Adrenal gland (tissue), 12 donors: ENCODE measurements around the gene HDAC4. TPM values are rescaled to one million over a fixed set of nuclear protein-coding genes. Genes with fewer than 3 reads are reported as not detected.

Source experiments
- DNase-seq, 7 donors: peaks; one replicate each; pipeline ENCODE4 v3.0.0-alpha.2; 2019 to 2020
- H3K27ac ChIP-seq, 5 donors: fragments of 200-600 bp; sonication (generic) in 4 of 5; 1 replicate in 3 of 5; 2 replicates in 2 of 5; pipeline versions ENCODE4 v1.5.1 to v1.8.0; 2016 to 2020; ENCODE audit warnings: mild to moderate bottlenecking in 1 of 5
- H3K27me3 ChIP-seq: fragments of 200-600 bp; 2 replicates; pipeline ENCODE4 v1.8.0; 2021
- H3K36me3 ChIP-seq, 2 donors: fragments of 200-600 bp; replicated peaks in 1 of 2; 1 replicate in 1 of 2; 2 replicates in 1 of 2; pipeline versions ENCODE4 v1.5.1 to v1.8.0; 2018 to 2022
- H3K4me1 ChIP-seq, 2 donors: fragments of 200-600 bp; replicated peaks in 1 of 2; 1 replicate in 1 of 2; 2 replicates in 1 of 2; pipeline versions ENCODE4 v1.5.1 to v1.8.0; 2018 to 2021
- H3K4me3 ChIP-seq, 4 donors: fragments of 200-600 bp; sonication (generic) in 3 of 4; one replicate each; pipeline ENCODE4 v1.5.1; 2016 to 2018
- H3K9me3 ChIP-seq, 3 donors: fragments of 200-600 bp; sonication (generic) in 1 of 3; replicated peaks in 1 of 3; 1 replicate in 2 of 3; 2 replicates in 1 of 3; pipeline versions ENCODE4 v1.5.1 to v1.8.0; 2016 to 2021
- POLR2A ChIP-seq, 2 donors: fragments of 450-650 bp; IDR thresholded peaks; one replicate each; pipeline ENCODE4 v1.6.1; 2017; ENCODE audit warnings: antibody characterized with exemption in 2 of 2, mild to moderate bottlenecking in 2 of 2, moderate library complexity in 1 of 2
- WGBS, 4 donors: extraction: QIAGEN DNeasy Blood & Tissue Kit in 2 of 4; methylation state at CpG; one replicate each; pipeline versions ENCODE4 v1.1.5 to v1.1.7; 2013 to 2017; 5-methylcytosine and 5-hydroxymethylcytosine counted together
- intact Hi-C, 2 donors: fragments of 100-400 bp; cut with DNase I; formaldehyde crosslinking; loops; one replicate each; pipeline versions ENCODE4 v1.14.1 to v1.15.0; 2022 to 2023
- polyA plus RNA-seq, 3 donors: library from polyadenylated mRNA; stranded (reverse); fragments of 200-250 nt in 2 of 3; fragments of 350-450 nt in 1 of 3; fragmentation: Illumina TruSeq in 1 of 3; extraction: RNeasy Lipid Tissue Mini Kit (QIAGEN cat#74804) in 1 of 3; gene quantifications; one replicate each; pipeline ENCODE4 v1.2.3, GENCODE V29; 2013 to 2014
- total RNA-seq, 9 donors: library from RNA; depleted of rRNA in 4 of 9; stranded (reverse); fragments of >200 nt in 4 of 9; fragments of 120-200 nt in 1 of 9; fragmentation: NEBNext Ultra II Directional in 1 of 9; extraction: Animal tissue kit (Norgen Biotek cat#: 25700) in 1 of 9; gene quantifications; one replicate each; pipeline versions ENCODE4 v1.1.0 to v1.2.4, GENCODE V29; 2013 to 2023
- TF ChIP-seq, protein P1 (sequence below), 6 experiments: fragments of 450-650 bp in 4 of 6; fragments of 200-600 bp in 2 of 6; sonication (generic) in 1 of 6; IDR thresholded peaks; 1 replicate in 5 of 6; 2 replicates in 1 of 6; pipeline versions ENCODE4 v1.5.1 to v1.8.0; 2016 to 2021; ENCODE audit warnings: antibody characterized with exemption in 6 of 6, mild to moderate bottlenecking in 2 of 6, moderate library complexity in 1 of 6
- donor health status: healthy with polysubstance abuse.
- donor health status: Bipolar disorder and iron deficiency.
- donor health status: DM: yes; HTN: yes; CAD: no.
- donor health status: DM: no; HTN: no; CAD: no.
- donor health status: DM: no; HTN: no; CAD: no.
- donor health status: DM: yes; HTN: yes; CAD: no.

Gene HDAC4
- total and polyA plus RNA-seq, 12 donors, result 8.3 to 88.9 (median 28.7) TPM

DNA sequence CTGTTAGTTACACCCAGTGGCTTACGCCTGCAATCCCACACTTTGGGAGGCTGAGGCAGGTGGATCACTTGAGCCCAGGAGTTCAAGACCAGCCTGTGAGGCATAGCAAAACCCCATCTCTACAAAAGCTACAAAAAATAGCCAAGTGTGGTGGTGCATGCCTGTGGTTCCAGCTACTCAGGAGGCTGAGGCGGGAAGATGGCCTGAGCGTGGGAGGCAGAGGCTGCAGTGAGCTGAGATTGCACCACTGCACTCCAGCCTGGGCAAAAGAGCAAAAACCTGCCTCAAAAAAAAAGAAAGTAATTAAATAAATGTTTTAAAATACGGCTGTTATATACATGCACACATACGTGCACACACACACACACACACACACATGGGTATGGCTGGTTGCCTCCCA lies 194.8 kb downstream of the HDAC4 start:
- Histone ChIP-seq H3K4me3 (no peak overlapping the region), H3K4me1 (peaks cover 9 to 12% of the 10 kb centered on the region in 2 donors), H3K36me3 (no peaks in the 10 kb centered on the region), H3K27ac (no peak overlapping the region), H3K27me3 (no peaks in the 10 kb centered on the region), H3K9me3 (no peaks in the 10 kb centered on the region)
- no peak for DNase-seq
- TF ChIP-seq, protein P1, sequence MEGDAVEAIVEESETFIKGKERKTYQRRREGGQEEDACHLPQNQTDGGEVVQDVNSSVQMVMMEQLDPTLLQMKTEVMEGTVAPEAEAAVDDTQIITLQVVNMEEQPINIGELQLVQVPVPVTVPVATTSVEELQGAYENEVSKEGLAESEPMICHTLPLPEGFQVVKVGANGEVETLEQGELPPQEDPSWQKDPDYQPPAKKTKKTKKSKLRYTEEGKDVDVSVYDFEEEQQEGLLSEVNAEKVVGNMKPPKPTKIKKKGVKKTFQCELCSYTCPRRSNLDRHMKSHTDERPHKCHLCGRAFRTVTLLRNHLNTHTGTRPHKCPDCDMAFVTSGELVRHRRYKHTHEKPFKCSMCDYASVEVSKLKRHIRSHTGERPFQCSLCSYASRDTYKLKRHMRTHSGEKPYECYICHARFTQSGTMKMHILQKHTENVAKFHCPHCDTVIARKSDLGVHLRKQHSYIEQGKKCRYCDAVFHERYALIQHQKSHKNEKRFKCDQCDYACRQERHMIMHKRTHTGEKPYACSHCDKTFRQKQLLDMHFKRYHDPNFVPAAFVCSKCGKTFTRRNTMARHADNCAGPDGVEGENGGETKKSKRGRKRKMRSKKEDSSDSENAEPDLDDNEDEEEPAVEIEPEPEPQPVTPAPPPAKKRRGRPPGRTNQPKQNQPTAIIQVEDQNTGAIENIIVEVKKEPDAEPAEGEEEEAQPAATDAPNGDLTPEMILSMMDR (IDR thresholded peaks at IDR 0.05), result no peak
- no peak for TF ChIP-seq POLR2A (IDR thresholded peaks at IDR 0.05)
- intact Hi-C loops, result no loop called here
- whole genome bisulfite sequencing, 4 donors, result 95 to 100% (median 96%) methylated on average over 5 of the region's 5 CpGs

DNA sequence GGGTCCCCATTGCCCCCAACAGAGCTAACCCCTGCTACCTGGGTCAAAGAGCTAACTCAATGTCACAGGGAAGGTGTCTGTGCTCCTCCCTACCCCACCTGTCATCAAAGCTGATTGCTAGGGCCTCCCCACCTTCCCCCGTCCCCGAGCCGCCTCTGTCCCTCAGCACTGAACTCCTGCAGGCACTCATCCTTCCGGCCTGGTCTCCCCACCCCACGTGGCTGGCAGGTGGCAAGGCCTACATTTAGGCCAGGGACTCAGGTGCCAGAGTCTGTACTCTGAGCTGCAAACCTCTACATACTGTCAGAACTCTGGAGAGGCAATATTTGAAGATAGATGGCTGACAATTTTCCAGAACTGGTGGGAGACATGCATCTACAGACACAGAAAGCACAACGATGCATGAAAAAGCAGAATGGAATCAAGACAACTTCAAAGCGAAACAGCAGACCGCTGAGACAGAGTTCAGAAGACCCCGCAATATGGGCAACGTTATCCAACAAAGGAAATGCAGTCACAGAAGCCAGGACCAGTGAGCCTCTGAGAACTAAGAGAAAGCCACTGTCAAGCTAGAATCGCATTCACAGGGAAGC lies 195.8 kb downstream of the HDAC4 start:
- intact Hi-C loops, result no loop called here
- DNase-seq, result peak in 1 of 7 donors; percentile 11
- Histone ChIP-seq H3K4me1 (peaks cover 9 to 23% of the 10 kb centered on the region in 2 donors), H3K36me3 (no peaks in the 10 kb centered on the region), H3K9me3 (no peaks in the 10 kb centered on the region), H3K27ac (no peak overlapping the region), H3K27me3 (no peaks in the 10 kb centered on the region), H3K4me3 (no peak overlapping the region)
- 71 to 86% (median 77%) methylated on average over 11 of the region's 11 CpGs for WGBS, 4 donors
- TF ChIP-seq, protein P1 (IDR thresholded peaks at IDR 0.05), result no peak
- TF ChIP-seq POLR2A (IDR thresholded peaks at IDR 0.05), result no peak

- H3K4me1 ChIP-seq, result peaks cover 9 to 29% of the 10 kb centered on the region in 2 donors
- no peak overlapping the region for H3K4me3 ChIP-seq
- H3K36me3 ChIP-seq, result no peaks in the 10 kb centered on the region
- no peaks in the 10 kb centered on the region for H3K9me3 ChIP-seq
- no peak overlapping the region for H3K27ac ChIP-seq
- peak in 1 of 7 donors; percentile 11 for DNase-seq
- WGBS, 4 donors, result 95 to 99% (median 97%) methylated on average over 16 to 28 of the region's 28 CpGs
- intact Hi-C loops, result no loop called here
- no peak for TF ChIP-seq POLR2A (IDR thresholded peaks at IDR 0.05)
- TF ChIP-seq, protein P1 (IDR thresholded peaks at IDR 0.05), result no peak
- H3K27me3 ChIP-seq, result no peaks in the 10 kb centered on the region
Measured at GRCh38 chr2:239204136-239204875, 196.5 kb downstream of the HDAC4 start.

DNA sequence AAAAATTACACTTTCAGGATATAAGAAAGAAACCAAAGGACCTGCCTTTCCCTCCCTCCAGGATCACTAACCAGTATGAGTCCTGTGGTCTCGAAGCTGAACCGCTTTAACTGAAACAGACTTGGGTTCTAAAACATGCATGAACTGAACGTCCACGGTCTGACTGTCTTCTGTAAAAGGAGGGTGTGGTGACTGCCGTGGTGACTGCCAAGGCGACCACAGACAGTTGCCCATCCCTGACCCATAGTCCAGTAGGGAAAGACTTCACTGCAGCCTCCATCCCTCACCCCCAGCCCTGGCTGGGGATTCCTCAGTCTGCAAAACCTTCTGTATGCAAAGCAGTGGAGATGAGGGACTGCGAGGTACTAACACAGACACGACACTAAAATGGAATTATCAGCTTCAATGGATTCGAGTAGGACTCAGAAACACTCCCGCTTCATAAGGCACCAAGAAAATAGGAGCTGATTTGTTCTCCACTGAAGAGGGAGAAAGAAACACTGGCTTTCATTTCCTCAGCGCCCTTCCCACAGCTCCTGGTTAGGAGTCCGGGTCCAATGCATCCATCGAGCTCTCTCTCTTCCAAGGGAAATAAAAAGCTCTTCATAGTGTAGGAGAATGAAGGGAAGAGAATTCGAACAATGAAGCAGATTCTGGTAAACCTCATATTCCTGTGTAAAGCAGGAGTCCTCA lies 197.2 kb downstream of the HDAC4 start:
- Histone ChIP-seq H3K36me3 (no peaks in the 10 kb centered on the region), H3K27ac (no peak overlapping the region), H3K9me3 (no peaks in the 10 kb centered on the region), H3K4me1 (peaks cover 12 to 33% of the 10 kb centered on the region in 2 donors), H3K4me3 (no peak overlapping the region), H3K27me3 (no peaks in the 10 kb centered on the region)
- intact Hi-C loops, result no loop called here
- 88 to 91% (median 90%) methylated on average over 14 of the region's 14 CpGs for WGBS, 4 donors
- TF ChIP-seq POLR2A (IDR thresholded peaks at IDR 0.05), result no peak
- TF ChIP-seq, protein P1 (IDR thresholded peaks at IDR 0.05), result no peak
- DNase-seq, result peak in 1 of 7 donors; percentile 6
